Astrocyte of the spinal cord (primary cell): Measurements from ENCODE around the gene ESR2.

ENCODE experiments used
- DNase-seq: peaks from one replicate; pipeline ENCODE4 v3.0.0; 2011; ENCODE audit warnings: low read depth, low spot score
- H3K4me3 ChIP-seq: 2 replicates; pipeline ENCODE4 v1.5.1; 2011; ENCODE audit warnings: low read depth, mild to moderate bottlenecking, low read length, moderate library complexity
- in situ Hi-C: cut with HindIII; loops from 2 replicates; pipeline ENCODE4 v1.10.0; 2017; ENCODE audit warnings: low sequenced_read_pairs
- TF ChIP-seq, protein P1 (sequence below): IDR thresholded peaks from 2 replicates; pipeline ENCODE4 v1.5.1; 2012; ENCODE audit warnings: low read depth, mild to moderate bottlenecking, low read length, inconsistent platforms

Gene ESR2

DNA sequence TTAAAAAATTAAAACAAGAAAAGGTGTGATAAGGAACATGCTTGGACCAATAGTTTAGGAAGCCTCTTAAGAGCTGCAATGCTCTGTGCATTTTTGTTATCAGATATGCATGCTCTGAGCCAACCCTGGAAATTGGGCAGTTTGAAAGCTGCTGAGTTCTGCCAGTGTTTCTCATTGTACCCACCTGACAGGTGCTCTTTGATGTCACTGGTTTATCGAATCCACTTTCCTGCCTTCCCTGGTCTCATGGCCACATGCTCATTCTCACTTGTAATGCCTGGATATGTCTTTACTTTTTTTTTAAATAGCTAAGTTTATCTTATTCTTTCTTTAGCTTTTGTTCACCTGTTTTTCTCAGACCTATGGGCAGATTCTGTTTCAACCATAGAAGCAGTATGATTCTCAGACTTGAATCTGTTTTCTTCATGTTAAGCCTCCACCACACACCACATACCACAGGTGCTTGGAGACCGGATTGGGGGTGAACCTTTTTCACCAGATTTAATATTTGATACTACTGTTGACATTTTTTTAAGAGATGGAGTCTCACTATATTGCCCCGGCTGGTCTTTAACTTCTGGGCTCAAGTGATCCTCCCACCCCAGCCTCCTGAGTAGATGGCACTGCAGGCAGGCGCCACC lies 90.7 kb downstream of the ESR2 start:
- in situ Hi-C loops: no loop called here
- TF ChIP-seq, protein P1, sequence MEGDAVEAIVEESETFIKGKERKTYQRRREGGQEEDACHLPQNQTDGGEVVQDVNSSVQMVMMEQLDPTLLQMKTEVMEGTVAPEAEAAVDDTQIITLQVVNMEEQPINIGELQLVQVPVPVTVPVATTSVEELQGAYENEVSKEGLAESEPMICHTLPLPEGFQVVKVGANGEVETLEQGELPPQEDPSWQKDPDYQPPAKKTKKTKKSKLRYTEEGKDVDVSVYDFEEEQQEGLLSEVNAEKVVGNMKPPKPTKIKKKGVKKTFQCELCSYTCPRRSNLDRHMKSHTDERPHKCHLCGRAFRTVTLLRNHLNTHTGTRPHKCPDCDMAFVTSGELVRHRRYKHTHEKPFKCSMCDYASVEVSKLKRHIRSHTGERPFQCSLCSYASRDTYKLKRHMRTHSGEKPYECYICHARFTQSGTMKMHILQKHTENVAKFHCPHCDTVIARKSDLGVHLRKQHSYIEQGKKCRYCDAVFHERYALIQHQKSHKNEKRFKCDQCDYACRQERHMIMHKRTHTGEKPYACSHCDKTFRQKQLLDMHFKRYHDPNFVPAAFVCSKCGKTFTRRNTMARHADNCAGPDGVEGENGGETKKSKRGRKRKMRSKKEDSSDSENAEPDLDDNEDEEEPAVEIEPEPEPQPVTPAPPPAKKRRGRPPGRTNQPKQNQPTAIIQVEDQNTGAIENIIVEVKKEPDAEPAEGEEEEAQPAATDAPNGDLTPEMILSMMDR: no peak
- no peak for DNase-seq
- H3K4me3 ChIP-seq: no peak overlapping the region

DNA sequence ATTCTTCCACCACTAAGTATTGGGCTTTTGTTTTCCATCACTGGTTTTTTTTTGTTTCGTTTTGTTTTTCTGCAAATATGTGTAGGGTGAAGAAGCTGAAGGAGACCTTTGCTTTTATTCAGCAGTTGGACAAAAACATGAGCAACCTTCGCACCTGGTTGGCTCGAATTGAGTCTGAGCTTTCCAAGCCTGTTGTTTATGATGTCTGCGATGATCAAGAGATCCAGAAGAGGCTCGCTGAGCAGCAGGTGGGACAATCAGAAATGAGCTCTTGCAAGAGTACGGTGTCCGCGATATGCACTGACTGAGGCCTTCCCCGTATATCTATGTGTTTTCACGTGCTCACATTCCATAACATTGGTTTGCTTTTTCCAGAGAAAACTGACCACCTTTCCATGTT lies 91.5 kb downstream of the ESR2 start:
- TF ChIP-seq, protein P1: no peak
- in situ Hi-C loops: no loop called here
- DNase-seq: no peak
- H3K4me3 ChIP-seq: no peak overlapping the region

DNA sequence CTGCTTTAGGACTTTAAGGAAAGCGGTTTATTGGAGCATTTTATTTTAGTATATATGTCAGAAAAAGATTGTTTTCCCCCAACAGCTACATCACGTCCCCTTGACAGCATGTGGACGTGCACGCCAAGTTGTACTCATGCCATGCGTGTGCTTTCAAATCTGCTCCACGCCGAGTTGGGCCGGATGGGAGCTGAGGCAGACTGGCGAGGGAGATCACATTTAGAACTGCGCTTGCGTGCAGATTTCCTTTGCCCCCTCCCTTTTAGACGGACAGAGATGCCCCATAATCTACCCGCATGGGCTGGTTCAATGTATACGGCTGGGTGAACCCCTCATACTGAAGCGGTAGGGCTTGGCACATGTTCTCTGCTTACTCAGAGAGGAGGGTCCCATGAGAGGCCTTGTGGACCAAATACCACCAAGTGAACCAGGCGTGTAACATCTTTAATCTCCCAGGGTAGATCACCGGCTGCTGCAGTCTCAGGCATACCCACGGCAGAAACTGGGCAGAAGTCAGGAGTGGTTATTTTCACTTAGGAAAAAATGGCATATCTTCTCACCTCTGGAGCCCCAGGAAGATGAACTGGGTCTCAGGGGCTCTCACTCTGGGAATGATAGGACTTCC lies 92.1 kb downstream of the ESR2 start:
- DNase-seq: no peak
- in situ Hi-C loops: no loop called here
- TF ChIP-seq, protein P1: no peak
- H3K4me3 ChIP-seq: no peak overlapping the region

DNA sequence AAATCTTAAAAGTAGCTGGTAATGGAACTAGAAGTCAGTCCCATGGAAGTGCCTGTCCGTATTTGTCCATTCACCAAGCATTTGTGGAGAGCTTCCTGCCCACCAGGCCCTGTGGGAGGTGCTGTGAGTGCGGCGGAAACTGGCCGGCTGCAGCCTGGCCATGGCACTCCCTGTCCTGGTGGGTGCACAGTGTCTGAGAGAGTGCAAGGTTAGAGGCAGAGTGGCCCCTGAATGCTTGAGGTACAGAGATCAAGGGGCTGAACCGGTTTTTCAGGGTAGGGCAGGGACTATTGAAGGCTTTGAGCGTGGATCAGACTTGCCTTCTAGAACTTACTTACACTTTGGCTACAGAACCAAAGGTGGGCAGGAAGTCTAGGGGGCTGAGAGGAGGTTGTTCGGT lies 92.9 kb downstream of the ESR2 start:
- no peak overlapping the region for H3K4me3 ChIP-seq
- in situ Hi-C loops: no loop called here
- TF ChIP-seq, protein P1: no peak
- no peak for DNase-seq

DNA sequence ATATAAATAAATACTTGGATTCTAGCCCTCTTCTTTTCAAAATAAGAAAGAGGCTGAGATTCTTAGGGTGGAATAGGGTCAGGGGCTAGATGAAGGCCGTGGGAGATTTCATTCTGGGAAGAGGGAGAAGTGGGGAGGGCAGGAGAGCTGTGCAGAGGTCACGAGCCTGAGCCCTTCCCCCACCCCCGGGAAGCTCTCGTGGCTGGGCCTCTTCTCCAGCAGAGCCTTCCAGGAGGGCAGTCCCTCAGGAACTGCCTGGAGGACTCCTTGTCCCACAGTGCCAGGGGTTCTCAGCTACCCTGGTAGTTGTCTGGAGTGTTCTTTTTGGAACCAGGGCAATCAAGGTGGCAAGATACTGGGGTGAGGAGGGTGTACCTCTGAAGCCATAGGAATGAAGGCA lies 94.0 kb downstream of the ESR2 start:
- TF ChIP-seq, protein P1: no peak
- no peak overlapping the region for H3K4me3 ChIP-seq
- DNase-seq: no peak
- in situ Hi-C loops: no loop called here

DNA sequence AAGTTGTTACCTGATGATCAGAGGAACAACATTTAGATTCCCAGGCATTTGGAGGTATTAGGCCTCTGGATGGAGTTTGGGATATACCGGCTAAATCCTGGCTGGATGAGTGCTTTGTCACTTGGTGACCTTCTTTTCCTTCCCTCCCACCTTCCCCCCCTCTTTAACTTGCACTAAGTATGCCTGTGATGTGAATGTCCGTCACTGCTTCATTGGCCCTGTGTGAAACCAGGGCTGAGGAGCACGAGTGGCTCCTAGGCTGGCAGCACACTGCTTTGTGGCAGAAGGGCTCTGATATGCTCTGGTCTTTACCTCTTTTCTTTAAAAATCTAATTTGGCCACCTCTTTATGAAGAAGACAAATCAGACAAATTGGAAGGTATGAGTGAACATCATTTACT lies 95.7 kb downstream of the ESR2 start:
- no peak overlapping the region for H3K4me3 ChIP-seq
- TF ChIP-seq, protein P1: no peak
- DNase-seq: no peak
- in situ Hi-C loops: no loop called here
